ENCODE data around the gene RTP3. TPM values are rescaled to one million over a fixed set of nuclear protein-coding genes. Genes with fewer than 3 reads are reported as not detected.

Gene RTP3
- polyA plus RNA-seq, 2 of the 4 experiments (the other 2 are of a cell fraction), result not detected

DNA sequence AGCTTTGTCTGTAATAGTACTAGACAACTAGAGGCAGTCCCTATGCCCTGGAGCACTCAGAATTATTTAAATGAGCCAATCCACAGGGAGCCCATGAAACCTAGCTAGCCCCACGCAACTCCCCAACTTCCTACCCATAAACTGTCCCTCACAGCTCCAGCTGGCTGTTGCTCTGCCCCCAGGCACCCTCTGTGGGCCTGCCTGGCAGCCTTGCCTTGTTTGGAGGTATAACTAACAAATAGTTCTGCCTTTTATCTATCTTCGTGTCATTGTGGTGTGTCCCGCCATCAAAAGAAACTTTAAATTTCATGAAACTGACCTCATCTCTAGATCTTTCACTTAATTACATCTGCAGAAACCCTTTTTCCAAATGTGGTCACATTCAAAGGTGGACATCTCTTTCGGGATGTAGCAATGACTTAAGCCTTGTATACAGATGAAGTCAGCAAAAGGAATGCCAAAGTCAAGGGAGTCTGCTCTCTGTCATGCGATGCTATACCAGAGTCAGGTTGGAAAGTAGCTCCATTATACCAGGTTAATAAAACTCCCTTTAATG lies 1.8 kb upstream of the RTP3 start (continued):
- TF ChIP-seq ELK1 (IDR thresholded peaks at IDR 0.05; ENCODE audit: low read depth, low read length) (no peak), FOSB (CRISPR knock-in tag; IDR thresholded peaks at IDR 0.05) (no peak), FOXS1 (CRISPR knock-in tag; IDR thresholded peaks at IDR 0.05) (no peak), KDM1A (IDR thresholded peaks at IDR 0.05; ENCODE audit: low read depth) (no peak), PHF8 (IDR thresholded peaks at IDR 0.05; ENCODE audit: borderline replicate concordance, low read depth) (no peak), MAFK (IDR thresholded peaks at IDR 0.05; ENCODE audit: partially characterized antibody) (no peak), CHD4 (IDR thresholded peaks at IDR 0.05; ENCODE audit: borderline replicate concordance) (no peak), RFX5 (IDR thresholded peaks at IDR 0.05) (no peak)

DNA sequence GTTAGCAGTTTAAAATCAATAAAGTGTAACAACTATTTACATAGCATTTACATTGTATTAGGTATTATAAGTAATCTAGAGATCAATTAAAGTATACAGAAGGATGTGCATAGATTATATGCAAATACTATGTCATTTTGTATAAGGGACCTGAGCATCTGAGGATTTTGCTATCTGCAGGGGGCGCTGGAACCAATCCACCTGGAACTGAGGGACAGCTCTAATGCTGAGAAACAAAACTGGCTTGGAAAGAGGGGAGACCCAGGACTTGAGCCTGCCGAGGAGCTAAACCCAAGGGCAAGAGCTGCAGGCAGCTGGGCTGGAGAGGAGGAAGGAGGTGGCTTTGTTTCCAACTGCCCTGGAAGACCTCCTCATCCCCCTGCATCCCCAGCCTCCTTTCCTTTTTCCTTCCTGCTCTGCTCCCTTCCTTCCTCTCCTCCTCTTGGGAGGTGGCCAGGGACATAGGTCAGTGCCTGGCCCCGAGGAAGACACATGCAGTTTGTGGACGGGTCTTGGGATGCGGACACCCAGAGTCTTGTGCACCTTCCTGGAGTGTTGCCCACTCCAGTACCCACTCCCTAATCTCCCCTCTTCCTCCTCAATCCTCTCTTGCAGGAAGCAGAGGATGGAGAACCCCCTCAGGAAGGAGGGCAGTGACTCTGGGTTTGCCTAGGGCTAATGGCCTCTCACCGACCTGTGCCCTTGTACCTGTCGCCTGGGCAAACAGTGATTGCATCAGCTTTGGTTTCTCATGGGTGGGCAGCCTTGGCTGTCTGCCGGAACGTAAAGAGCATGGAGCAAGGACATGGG lies 825 bp upstream of the RTP3 start:
- 39% methylated on average over 7 of the region's 9 CpGs for WGBS (ENCODE audit: missing lambda C conversion rate)
- FAIRE-seq, result no peak
- ChIA-PET POLR2A (no interaction called here), CTCF (interaction anchor here (0.6 to 3.8 kb wide), 5 partner anchors 8 to 1591 kb away, joined by 3 to 28 read pairs (median 6); no protein-coding TSS in a partner anchor)
- DNase-seq (ENCODE audit: low read depth in 1 of 2, low spot score in 1 of 2), result peak in 1 of 2 experiments; percentile 6
- no peak overlapping the region for H3K4me3 ChIP-seq
- TF ChIP-seq ZSCAN20 (CRISPR knock-in tag; IDR thresholded peaks at IDR 0.05) (no peak), CTCF (IDR thresholded peaks at IDR 0.05) (peak; percentile 16; the same call in 2 of the 3 replicates)
- no peaks in the 10 kb centered on the region for H3K9me3 ChIP-seq
- H3K4me1 ChIP-seq, result no peaks in the 10 kb centered on the region
- no peak overlapping the region for H3K4me2 ChIP-seq
- 0 out of 6 replicates have a peak, but pooled peaks of 1 of the 2 experiments have one; percentile 46 for ATAC-seq
- H3K27ac ChIP-seq, result no peak overlapping the region

DNA sequence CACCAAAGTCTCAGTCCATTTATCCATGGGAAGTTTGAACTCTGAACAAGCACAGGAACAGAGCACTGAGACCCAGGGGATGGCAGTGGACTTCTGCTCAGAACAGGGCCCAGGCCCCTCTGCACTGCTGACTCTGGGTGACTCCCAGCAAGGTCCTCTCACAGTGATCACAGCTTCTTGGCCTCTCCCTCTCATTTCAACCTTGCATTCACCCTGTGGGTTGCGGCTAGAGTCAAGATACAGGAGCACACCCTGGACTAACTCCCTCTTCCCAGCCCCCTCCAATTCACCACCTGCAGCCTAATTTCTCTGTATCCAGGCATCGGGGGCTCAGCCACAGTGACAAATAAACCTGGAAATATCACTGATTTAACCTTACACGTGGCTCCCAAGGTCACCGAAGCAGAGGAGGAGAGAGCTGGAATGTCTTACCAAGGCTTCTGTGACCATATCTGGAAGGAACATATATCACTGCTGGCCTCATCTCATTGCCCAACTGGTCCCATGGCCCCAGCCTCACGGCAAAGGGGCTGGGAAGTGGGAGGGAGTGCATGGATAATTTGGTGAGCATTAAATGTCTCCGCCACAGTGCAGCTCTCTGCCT lies 1.2 kb downstream of the RTP3 start:
- Histone ChIP-seq H3K9me3 (no peaks in the 10 kb centered on the region), H3K27ac (no peak overlapping the region), H3K4me3 (no peak overlapping the region), H3K4me2 (no peak overlapping the region), H3K4me1 (no peaks in the 10 kb centered on the region)
- ChIA-PET CTCF (interaction anchor here (1.0 to 3.8 kb wide), 4 partner anchors 10 to 131 kb away, joined by 3 to 28 read pairs (median 10); no protein-coding TSS in a partner anchor), POLR2A (no interaction called here)
- no peak for TF ChIP-seq EHMT2 (IDR thresholded peaks at IDR 0.05; ENCODE audit: low read depth)
- TF ChIP-seq, protein P1, sequence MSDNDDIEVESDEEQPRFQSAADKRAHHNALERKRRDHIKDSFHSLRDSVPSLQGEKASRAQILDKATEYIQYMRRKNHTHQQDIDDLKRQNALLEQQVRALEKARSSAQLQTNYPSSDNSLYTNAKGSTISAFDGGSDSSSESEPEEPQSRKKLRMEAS (IDR thresholded peaks at IDR 0.05), result no peak
- no peak for TF ChIP-seq EHF (CRISPR knock-in tag; IDR thresholded peaks at IDR 0.05)
- TF ChIP-seq ZSCAN20 (CRISPR knock-in tag; IDR thresholded peaks at IDR 0.05), result no peak
- no peak for TF ChIP-seq FOSB (CRISPR knock-in tag; IDR thresholded peaks at IDR 0.05)
- no peak for TF ChIP-seq CHD2 (IDR thresholded peaks at IDR 0.05; ENCODE audit: low read length, partially characterized antibody)
- TF ChIP-seq TP53 (CRISPR knock-in tag; IDR thresholded peaks at IDR 0.05), result no peak
- no peak for TF ChIP-seq RFX5 (IDR thresholded peaks at IDR 0.05)
- TF ChIP-seq CBX8 (IDR thresholded peaks at IDR 0.05), result no peak
- no peak for TF ChIP-seq ATOH8 (CRISPR knock-in tag; IDR thresholded peaks at IDR 0.05; ENCODE audit: low read depth)
- no peak for TF ChIP-seq RAD21 (conservative IDR thresholded peaks at IDR 0.05 in 1 of 2, IDR thresholded peaks at IDR 0.05 in 1 of 2)
- TF ChIP-seq POLR2A (IDR thresholded peaks at IDR 0.05; ENCODE audit: low read length), result no peak
- TF ChIP-seq, protein P2, sequence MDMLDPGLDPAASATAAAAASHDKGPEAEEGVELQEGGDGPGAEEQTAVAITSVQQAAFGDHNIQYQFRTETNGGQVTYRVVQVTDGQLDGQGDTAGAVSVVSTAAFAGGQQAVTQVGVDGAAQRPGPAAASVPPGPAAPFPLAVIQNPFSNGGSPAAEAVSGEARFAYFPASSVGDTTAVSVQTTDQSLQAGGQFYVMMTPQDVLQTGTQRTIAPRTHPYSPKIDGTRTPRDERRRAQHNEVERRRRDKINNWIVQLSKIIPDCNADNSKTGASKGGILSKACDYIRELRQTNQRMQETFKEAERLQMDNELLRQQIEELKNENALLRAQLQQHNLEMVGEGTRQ (IDR thresholded peaks at IDR 0.05), result no peak
- TF ChIP-seq CBX2 (IDR thresholded peaks at IDR 0.05; ENCODE audit: borderline replicate concordance, low read depth), result no peak
- TF ChIP-seq JUN (IDR thresholded peaks at IDR 0.05), result no peak
- no peak for TF ChIP-seq HDAC2 (IDR thresholded peaks at IDR 0.05)
- ATAC-seq (no peak), FAIRE-seq (no peak), DNase-seq (ENCODE audit: low read depth in 1 of 2, low spot score in 1 of 2) (no peak)
- 56% methylated on average over 6 of the region's 6 CpGs for WGBS (ENCODE audit: missing lambda C conversion rate)

Data from A549 (cell line).